GM12865 (cell line): Measurements from ENCODE around the gene LAMB4.

ENCODE experiments used
- DNase-seq: peaks from one replicate; pipeline ENCODE4 v3.0.0; 2010; ENCODE audit warnings: low read depth
- H3K4me3 ChIP-seq: 2 replicates; pipeline ENCODE4 v1.5.1; 2011; ENCODE audit warnings: mild to moderate bottlenecking, low read depth, low read length, control low read depth
- TF ChIP-seq, protein P1 (sequence below): IDR thresholded peaks from 2 replicates; pipeline ENCODE4 v1.5.1; 2011; ENCODE audit warnings: low read length, control low read depth, low read depth, inconsistent platforms; ENCODE audit not compliant: insufficient read depth; ENCODE audit errors: missing control alignments

Gene LAMB4

DNA sequence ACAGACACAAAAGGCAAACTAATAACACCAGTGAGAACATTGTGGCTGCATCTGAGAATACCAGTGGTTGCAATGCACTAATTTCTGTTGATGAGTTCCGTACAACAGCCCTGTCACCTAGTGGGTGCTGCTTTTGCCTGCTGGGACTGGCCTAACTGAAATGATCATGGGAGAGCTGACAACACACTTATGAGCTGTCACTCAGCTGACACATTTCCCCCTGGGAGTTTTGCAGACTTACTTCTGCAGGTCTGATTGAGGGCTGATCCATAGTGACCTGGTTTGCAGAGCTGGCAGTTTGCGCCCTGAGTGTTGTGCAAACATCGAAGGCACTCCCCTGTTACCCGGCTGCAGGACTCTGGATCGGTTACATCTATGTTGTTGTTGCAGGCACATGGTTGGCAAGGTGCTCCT, 66.6 kb downstream of the LAMB4 start:
- H3K4me3 ChIP-seq: no peak overlapping the region
- TF ChIP-seq, protein P1, sequence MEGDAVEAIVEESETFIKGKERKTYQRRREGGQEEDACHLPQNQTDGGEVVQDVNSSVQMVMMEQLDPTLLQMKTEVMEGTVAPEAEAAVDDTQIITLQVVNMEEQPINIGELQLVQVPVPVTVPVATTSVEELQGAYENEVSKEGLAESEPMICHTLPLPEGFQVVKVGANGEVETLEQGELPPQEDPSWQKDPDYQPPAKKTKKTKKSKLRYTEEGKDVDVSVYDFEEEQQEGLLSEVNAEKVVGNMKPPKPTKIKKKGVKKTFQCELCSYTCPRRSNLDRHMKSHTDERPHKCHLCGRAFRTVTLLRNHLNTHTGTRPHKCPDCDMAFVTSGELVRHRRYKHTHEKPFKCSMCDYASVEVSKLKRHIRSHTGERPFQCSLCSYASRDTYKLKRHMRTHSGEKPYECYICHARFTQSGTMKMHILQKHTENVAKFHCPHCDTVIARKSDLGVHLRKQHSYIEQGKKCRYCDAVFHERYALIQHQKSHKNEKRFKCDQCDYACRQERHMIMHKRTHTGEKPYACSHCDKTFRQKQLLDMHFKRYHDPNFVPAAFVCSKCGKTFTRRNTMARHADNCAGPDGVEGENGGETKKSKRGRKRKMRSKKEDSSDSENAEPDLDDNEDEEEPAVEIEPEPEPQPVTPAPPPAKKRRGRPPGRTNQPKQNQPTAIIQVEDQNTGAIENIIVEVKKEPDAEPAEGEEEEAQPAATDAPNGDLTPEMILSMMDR: no peak
- peak; percentile 67 for DNase-seq

DNA sequence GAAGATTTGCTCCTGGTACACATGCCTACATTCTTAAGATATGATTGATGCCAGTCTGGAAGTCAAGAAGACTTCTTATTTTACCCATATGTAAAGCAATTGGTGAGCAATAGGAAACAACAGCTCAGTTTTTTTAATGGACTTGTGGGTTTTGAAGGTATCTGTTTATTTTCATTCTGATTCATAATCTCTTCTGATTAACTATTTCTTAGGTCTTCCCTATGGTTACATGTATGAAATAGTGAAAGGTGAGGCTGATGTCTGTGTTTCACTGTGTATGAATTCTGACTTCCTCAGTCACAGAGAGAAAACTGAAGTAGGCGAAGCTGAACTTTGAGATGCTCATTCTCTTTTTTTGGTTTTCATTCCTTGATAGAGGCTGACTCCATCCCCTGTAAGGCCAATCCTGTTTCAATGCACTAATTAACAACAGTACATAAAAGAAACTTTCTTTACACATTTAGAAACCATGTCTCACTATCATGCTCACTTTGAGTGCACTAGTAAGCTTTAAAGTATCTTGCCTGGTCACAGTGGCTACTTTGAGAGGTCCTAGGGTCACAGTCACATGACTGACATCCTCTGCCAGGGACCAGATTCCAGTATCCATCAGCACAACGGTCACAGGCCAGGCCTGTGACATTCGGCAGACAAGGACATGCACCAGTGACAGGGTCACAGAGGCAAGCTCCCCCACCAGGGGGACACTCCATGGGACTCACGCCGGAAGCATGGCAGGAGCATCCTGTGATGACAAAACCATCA, 67.7 kb downstream of the LAMB4 start:
- H3K4me3 ChIP-seq: no peak overlapping the region
- TF ChIP-seq, protein P1: no peak
- DNase-seq: peak; percentile 14

DNA sequence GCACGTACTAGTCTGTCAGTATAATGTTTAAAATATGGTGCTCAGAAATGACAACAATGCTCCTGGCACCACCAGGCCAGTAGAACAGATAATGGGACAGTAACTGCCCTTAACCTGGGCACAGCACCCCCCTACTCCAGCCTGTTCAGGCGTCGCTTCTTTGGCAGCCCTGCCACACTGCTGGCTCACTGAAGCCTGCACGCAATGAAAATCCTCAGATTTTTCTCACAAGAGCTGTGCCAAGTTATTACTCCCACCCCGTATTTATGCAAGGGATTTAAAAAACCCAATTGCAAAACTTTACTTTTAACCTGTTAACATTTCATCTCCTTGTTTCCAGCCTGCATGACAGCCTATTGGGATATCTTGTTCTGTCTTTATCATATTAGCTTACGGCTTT, 70.6 kb downstream of the LAMB4 start:
- no peak overlapping the region for H3K4me3 ChIP-seq
- TF ChIP-seq, protein P1: no peak
- DNase-seq: no peak

DNA sequence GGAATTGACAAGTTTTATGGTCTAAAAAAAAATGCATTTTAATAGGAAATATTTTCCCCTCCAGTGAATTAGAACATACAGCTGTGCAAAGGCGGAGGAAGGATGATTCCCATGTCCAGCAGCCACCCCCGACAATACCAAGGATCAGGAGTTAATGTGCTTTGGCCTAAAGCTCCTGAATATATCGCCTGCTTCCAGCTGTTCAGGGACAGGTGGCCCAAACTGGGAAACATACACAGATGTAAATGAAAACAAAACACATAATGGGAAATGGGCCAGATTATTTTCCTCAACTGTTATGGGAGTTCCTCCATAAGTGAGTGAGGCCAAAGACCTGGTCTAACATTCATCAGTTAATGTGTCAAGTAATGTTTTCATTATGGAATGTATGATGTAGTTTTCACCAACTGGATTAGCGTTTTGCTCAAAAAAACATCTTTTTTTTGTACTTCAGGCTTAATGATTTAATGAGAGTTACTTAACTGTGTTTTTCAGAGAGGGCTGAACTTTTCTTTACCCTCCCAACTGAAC, 72.1 kb downstream of the LAMB4 start:
- DNase-seq: no peak
- H3K4me3 ChIP-seq: no peak overlapping the region
- TF ChIP-seq, protein P1: no peak

DNA sequence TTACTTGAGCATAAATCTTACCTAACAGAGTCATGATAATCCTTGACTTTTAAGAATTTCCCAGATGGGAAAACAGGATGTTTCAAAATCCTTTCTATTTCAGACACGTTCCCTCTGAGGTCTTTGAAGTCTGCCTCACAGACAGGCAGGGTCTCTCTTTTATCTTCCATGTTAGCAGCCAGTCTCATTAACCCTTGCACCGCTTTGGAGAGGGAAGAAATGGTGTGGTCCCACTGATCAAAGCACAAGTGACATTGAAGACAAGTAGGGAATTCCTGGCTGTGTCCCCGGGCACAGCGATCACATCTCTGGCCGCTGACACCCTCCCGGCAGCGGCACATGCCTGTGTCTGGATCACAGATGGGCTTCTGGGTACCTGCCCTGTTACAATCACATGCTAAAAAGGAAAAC, 74.5 kb downstream of the LAMB4 start:
- no peak overlapping the region for H3K4me3 ChIP-seq
- no peak for DNase-seq
- TF ChIP-seq, protein P1: no peak

DNA sequence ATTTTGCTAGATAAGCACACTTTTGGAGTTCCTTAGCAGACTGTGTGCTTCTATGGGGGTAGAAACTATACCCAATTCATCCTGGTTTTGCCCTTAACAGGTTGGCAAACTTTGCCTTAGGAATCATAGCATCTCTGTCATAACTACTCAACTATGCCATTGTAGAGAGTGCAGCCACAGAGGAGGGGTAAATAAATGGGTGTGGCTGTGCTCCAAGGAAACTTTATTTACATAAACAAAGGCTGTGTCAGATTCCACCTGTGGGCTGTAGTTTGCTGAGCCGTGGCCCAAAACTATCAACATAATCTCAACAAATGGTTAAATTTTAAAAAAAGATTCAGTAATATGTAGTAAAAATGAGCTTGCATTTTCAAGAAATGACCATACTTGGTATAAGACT, 75.6 kb downstream of the LAMB4 start:
- TF ChIP-seq, protein P1: no peak
- H3K4me3 ChIP-seq: no peak overlapping the region
- DNase-seq: no peak
